Measurements from ENCODE around the gene AUTS2.

GRCh38 chr7:70148997-70149396, 550.7 kb downstream of the AUTS2 start:
- no peak for TF ChIP-seq CTCF (optimal IDR thresholded peaks at IDR 0.05 in 1 of 3, IDR thresholded peaks at IDR 0.05 in 1 of 3, conservative IDR thresholded peaks at IDR 0.05 in 1 of 3; ENCODE audit: extremely low read depth in 1 of 3, insufficient read depth in 2 of 3, low read length in 3 of 3)
- TF ChIP-seq EZH2 (IDR thresholded peaks at IDR 0.05; ENCODE audit: low read length), result no peak
